PC-3 (cell line): ENCODE measurements around the gene DCAF5. TPM values are rescaled to one million over a fixed set of nuclear protein-coding genes. Genes with fewer than 3 reads are reported as not detected.

Source experiments
- ATAC-seq: fragments of 200-7000 bp; cut with Tn5 transposase; 2 replicates; pipeline ENCODE4 v1.9.1; 2020; ENCODE audit warnings: mild to moderate bottlenecking, moderate library complexity
- Bru-seq: library from RNA; stranded (reverse); fragments of 400-500 nt; gene quantifications from one replicate; lab custom pipeline; 2021; lab: Mats Ljungman, UMichigan
- BruChase-seq, 2 experiments: library from RNA; stranded (reverse); fragments of 400-500 nt; gene quantifications; one replicate each; lab custom pipeline; 2021; lab: Mats Ljungman, UMichigan
- BruUV-seq: library from RNA; stranded (reverse); fragments of 400-500 nt; replicated peaks from 2 replicates; lab custom pipeline; 2021; lab: Mats Ljungman, UMichigan
- CTCF ChIA-PET: fragments of 300-600 bp; sonication (Branson Sonifier 250); formaldehyde crosslinking; loops from one replicate; lab custom pipeline; 2022; ENCODE audit warnings: antibody characterized with exemption; lab: Charles Lee
- POLR2A ChIA-PET: fragments of 300-600 bp; sonication (Branson Sonifier 250); formaldehyde crosslinking; loops from one replicate; lab custom pipeline; 2022; ENCODE audit warnings: antibody characterized with exemption; ENCODE audit not compliant: unreplicated experiment; lab: Charles Lee
- DNase-seq: peaks from one replicate; pipeline ENCODE4 v3.0.0-alpha.2; 2015
- H2AFZ ChIP-seq: fragments of 300-600 bp; sonication (generic); 2 replicates; pipeline ENCODE4 v1.6.0; 2016; ENCODE audit warnings: antibody characterized with exemption, low read length
- H3F3A ChIP-seq: fragments of 300-600 bp; sonication (generic); one replicate; pipeline ENCODE4 v1.6.0; 2017; ENCODE audit warnings: antibody characterized with exemption, low read length, control low read depth, mild to moderate bottlenecking; ENCODE audit not compliant: unreplicated experiment
- H3K27ac ChIP-seq: fragments of 300-600 bp; sonication (generic); 2 replicates; pipeline ENCODE4 v1.5.1; 2016; ENCODE audit warnings: mild to moderate bottlenecking, low read length
- H3K27me3 ChIP-seq: fragments of 300-600 bp; sonication (generic); 2 replicates; pipeline ENCODE4 v1.6.1; 2016; ENCODE audit warnings: low read length, mixed read lengths
- H3K36me3 ChIP-seq: fragments of 300-600 bp; sonication (generic); 2 replicates; pipeline ENCODE4 v1.6.1; 2016; ENCODE audit warnings: low read depth, mixed run types, low read length, mixed read lengths
- H3K4me1 ChIP-seq: fragments of 300-600 bp; sonication (generic); 2 replicates; pipeline ENCODE4 v1.5.1; 2016; ENCODE audit warnings: low read length; ENCODE audit not compliant: insufficient read depth
- H3K4me2 ChIP-seq: fragments of 300-600 bp; sonication (generic); 2 replicates; pipeline ENCODE4 v1.6.0; 2016; ENCODE audit warnings: low read length
- H3K4me3 ChIP-seq: fragments of 300-600 bp; sonication (generic); 2 replicates; pipeline ENCODE4 v1.5.1; 2016; ENCODE audit warnings: mild to moderate bottlenecking, low read length, mixed read lengths
- H3K79me2 ChIP-seq: fragments of 300-600 bp; sonication (generic); 2 replicates; pipeline ENCODE4 v1.6.1; 2017; ENCODE audit warnings: low read length, mixed read lengths
- H3K9ac ChIP-seq: fragments of 300-600 bp; sonication (generic); 2 replicates; pipeline ENCODE4 v1.6.0; 2016; ENCODE audit warnings: mild to moderate bottlenecking, low read length
- H3K9me2 ChIP-seq: fragments of 300-600 bp; sonication (generic); replicated peaks from 2 replicates; pipeline ENCODE4 v1.6.1; 2016; ENCODE audit warnings: mixed run types, low read length, mixed read lengths
- H3K9me3 ChIP-seq: fragments of 300-600 bp; sonication (generic); 2 replicates; pipeline ENCODE4 v1.6.1; 2016; ENCODE audit warnings: low read length, mixed read lengths
- H4K20me1 ChIP-seq: fragments of 300-600 bp; sonication (generic); 2 replicates; pipeline ENCODE4 v1.6.1; 2016; ENCODE audit warnings: low read length, mixed read lengths
- EZH2 ChIP-seq: fragments of 300-600 bp; sonication (generic); IDR thresholded peaks from one replicate; pipeline ENCODE4 v1.6.1; 2017; ENCODE audit warnings: antibody characterized with exemption, mild to moderate bottlenecking, low read length; ENCODE audit not compliant: unreplicated experiment
- EZH2phosphoT487 ChIP-seq: fragments of 300-600 bp; sonication (generic); IDR thresholded peaks from 2 replicates; pipeline ENCODE4 v1.6.1; 2018; ENCODE audit warnings: mild to moderate bottlenecking, antibody characterized with exemption, low read length, borderline replicate concordance
- intact Hi-C: fragments of 100-400 bp; cut with micrococcal nuclease; formaldehyde crosslinking; loops from 2 replicates; pipeline ENCODE4 v1.9.0; 2023
- long read RNA-seq: library from polyadenylated mRNA; unstranded; transcript quantifications from one replicate; pipeline ENCODE4 v2.0.0, GENCODE V29; 2021; ENCODE audit not compliant: unreplicated experiment
- total RNA-seq: library from RNA; depleted of rRNA; stranded (reverse); fragments of >200 nt; gene quantifications from 2 replicates; pipeline ENCODE4 v1.2.3, GENCODE V29; 2014; rRNA removed
- TF ChIP-seq, protein P1 (sequence below): fragments of 300-600 bp; sonication (generic); conservative IDR thresholded peaks from 2 replicates; pipeline ENCODE4 v1.5.1; 2017; ENCODE audit warnings: antibody characterized with exemption, low read depth, mild to moderate bottlenecking, low read length

The DCAF5 gene, protein sequence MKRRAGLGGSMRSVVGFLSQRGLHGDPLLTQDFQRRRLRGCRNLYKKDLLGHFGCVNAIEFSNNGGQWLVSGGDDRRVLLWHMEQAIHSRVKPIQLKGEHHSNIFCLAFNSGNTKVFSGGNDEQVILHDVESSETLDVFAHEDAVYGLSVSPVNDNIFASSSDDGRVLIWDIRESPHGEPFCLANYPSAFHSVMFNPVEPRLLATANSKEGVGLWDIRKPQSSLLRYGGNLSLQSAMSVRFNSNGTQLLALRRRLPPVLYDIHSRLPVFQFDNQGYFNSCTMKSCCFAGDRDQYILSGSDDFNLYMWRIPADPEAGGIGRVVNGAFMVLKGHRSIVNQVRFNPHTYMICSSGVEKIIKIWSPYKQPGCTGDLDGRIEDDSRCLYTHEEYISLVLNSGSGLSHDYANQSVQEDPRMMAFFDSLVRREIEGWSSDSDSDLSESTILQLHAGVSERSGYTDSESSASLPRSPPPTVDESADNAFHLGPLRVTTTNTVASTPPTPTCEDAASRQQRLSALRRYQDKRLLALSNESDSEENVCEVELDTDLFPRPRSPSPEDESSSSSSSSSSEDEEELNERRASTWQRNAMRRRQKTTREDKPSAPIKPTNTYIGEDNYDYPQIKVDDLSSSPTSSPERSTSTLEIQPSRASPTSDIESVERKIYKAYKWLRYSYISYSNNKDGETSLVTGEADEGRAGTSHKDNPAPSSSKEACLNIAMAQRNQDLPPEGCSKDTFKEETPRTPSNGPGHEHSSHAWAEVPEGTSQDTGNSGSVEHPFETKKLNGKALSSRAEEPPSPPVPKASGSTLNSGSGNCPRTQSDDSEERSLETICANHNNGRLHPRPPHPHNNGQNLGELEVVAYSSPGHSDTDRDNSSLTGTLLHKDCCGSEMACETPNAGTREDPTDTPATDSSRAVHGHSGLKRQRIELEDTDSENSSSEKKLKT
- 17.5 and 21.0 TPM in 2 replicates for total RNA-seq
- percentile 96 among the genes with signal in this experiment for Bru-seq, nascent RNA
- BruChase-seq, experiment 1, labeled RNA remaining after a 6-hour chase: percentile 88 among the genes with signal in this experiment
- percentile 93 among the genes with signal in this experiment for BruChase-seq, experiment 2, labeled RNA remaining after a 2-hour chase
- long read RNA-seq, full-length matches to known transcripts: 56 of 163 reads
- long read RNA-seq, partial matches to known transcripts: 15 of 163 reads
- long read RNA-seq, other reads (novel, unspliced or antisense): 92 of 163 reads

DNA sequence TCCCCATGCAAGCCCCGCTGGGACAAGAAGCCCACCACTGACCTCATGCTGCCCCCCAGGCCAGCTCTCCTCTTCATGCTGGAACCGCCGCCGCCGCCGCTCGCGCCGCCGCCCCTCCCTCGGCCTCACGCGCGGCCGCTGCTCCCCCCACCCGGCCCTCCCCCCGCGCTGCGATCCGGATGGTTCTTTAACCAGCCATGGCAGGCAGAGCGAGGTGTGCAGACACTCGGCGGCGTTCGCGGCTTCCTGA lies at the start of gene DCAF5:
TSS of gene DCAF5 (minus strand) at position 218 of the 250 bp plus-strand sequence. CDS start at position 77, 141 bp downstream.
- intact Hi-C loops: loop anchor here (1.0 kb wide), 2 partner anchors 38 to 245 kb away; partner anchors contain the start of genes ERH, EXD2 and SLC39A9
- H3K9ac ChIP-seq: peak within 1 kb of the TSS; percentile 94
- no peaks in the 10 kb centered on the region for H3K27me3 ChIP-seq
- peaks cover 3% of the 10 kb centered on the region; the same call in 1 of the 2 replicates for H3K36me3 ChIP-seq
- H3F3A ChIP-seq: no peaks in the 10 kb centered on the region
- peak within 1 kb of the TSS; percentile 97 for H2AFZ ChIP-seq
- peaks cover 45% of the 10 kb centered on the region for H3K79me2 ChIP-seq
- no peaks in the 10 kb centered on the region for H3K9me2 ChIP-seq
- peak within 1 kb of the TSS; percentile 94 for H3K4me3 ChIP-seq
- ChIA-PET CTCF (interaction anchor here (2.9 kb wide), 1 partner anchor 23 kb away, joined by 20 read pairs; no protein-coding TSS in a partner anchor), POLR2A (interaction anchor here (0.7 kb wide), 2 partner anchors 312 to 1337 kb away, joined by 3 to 6 read pairs; partner anchors contain the start of gene ZFYVE26)
- ATAC-seq: no peak
- H4K20me1 ChIP-seq: no peaks in the 10 kb centered on the region
- no TSS peak for BruUV-seq
- DNase-seq: no peak
- H3K4me1 ChIP-seq: peaks cover 43% of the 10 kb centered on the region
- TF ChIP-seq EZH2phosphoT487: no peak
- TF ChIP-seq, protein P1, sequence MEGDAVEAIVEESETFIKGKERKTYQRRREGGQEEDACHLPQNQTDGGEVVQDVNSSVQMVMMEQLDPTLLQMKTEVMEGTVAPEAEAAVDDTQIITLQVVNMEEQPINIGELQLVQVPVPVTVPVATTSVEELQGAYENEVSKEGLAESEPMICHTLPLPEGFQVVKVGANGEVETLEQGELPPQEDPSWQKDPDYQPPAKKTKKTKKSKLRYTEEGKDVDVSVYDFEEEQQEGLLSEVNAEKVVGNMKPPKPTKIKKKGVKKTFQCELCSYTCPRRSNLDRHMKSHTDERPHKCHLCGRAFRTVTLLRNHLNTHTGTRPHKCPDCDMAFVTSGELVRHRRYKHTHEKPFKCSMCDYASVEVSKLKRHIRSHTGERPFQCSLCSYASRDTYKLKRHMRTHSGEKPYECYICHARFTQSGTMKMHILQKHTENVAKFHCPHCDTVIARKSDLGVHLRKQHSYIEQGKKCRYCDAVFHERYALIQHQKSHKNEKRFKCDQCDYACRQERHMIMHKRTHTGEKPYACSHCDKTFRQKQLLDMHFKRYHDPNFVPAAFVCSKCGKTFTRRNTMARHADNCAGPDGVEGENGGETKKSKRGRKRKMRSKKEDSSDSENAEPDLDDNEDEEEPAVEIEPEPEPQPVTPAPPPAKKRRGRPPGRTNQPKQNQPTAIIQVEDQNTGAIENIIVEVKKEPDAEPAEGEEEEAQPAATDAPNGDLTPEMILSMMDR: no peak
- TF ChIP-seq EZH2: no peak
- no peaks in the 10 kb centered on the region for H3K9me3 ChIP-seq
- H3K4me2 ChIP-seq: peak within 1 kb of the TSS; percentile 96
- peak within 1 kb of the TSS; percentile 52 for H3K27ac ChIP-seq

DNA sequence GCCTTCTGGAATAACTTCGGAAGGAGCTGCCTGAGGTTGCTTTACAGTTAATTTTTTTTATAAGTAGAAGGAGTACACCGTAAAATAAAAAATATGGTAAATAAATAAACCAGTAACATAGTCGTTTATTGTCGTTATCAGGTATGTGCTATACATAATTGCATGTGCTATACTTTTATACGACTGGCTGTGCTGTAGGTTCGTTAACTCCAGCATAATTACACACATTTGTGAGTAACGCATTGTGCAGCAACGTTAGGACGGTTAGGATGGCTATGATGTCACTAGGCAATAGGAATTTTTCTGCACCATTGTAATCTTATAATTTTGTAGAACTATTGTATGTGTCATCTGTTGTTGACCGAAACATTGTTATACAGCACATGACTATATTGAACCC lies 46.9 kb upstream of the DCAF5 start:
- POLR2A ChIA-PET: no interaction called here

More for the DNA sequence above, 46.9 kb upstream of the DCAF5 start:
- BruUV-seq: no TSS peak
- H3K27ac ChIP-seq: no peak overlapping the region
- H3K79me2 ChIP-seq: peaks cover 20% of the 10 kb centered on the region; the same call in 1 of the 2 replicates
- intact Hi-C loops: loop anchor here (10.0 kb wide), 1 partner anchor 225 kb away; the partner anchor contains the start of gene ACTN1
- H3K36me3 ChIP-seq: no peaks in the 10 kb centered on the region
- H3K9me2 ChIP-seq: no peaks in the 10 kb centered on the region
- no peak overlapping the region for H2AFZ ChIP-seq
- H3K4me1 ChIP-seq: peaks cover 10% of the 10 kb centered on the region
- ATAC-seq (no peak), DNase-seq (no peak)
- TF ChIP-seq EZH2: no peak
- TF ChIP-seq, protein P1: no peak
- no peak for TF ChIP-seq EZH2phosphoT487
- H3K27me3 ChIP-seq: no peaks in the 10 kb centered on the region
- no peaks in the 10 kb centered on the region for H3K9me3 ChIP-seq
- no peaks in the 10 kb centered on the region for H3F3A ChIP-seq
- H3K9ac ChIP-seq: no peak overlapping the region
- no peaks in the 10 kb centered on the region for H4K20me1 ChIP-seq
- no peak overlapping the region for H3K4me3 ChIP-seq
- CTCF ChIA-PET: interaction anchor here (0.5 kb wide), 1 partner anchor 13 kb away, joined by 8 read pairs; no protein-coding TSS in a partner anchor
- H3K4me2 ChIP-seq: no peak overlapping the region
